SJCRH30 (cell line): ENCODE results near the gene MEX3D. TPM values are rescaled to one million over a fixed set of nuclear protein-coding genes. Genes with fewer than 3 reads are reported as not detected.
A peak's percentile ranks its signal among the peaks of the same experiment; 100 is the strongest.

Source experiments
- DNase-seq, 2 experiments: peaks; one replicate each; pipeline ENCODE4 v3.0.0-alpha.2; 2015 to 2020
- H3K27ac ChIP-seq: fragments of 250-450 bp; sonication (Bioruptor Pico); 2 replicates; pipeline ENCODE4 v1.5.1; 2020; ENCODE audit warnings: mild to moderate bottlenecking, moderate library complexity
- H3K27me3 ChIP-seq: fragments of 250-450 bp; sonication (Bioruptor Pico); 2 replicates; pipeline ENCODE4 v1.5.1; 2020; ENCODE audit warnings: mild to moderate bottlenecking, moderate library complexity
- H3K36me3 ChIP-seq: fragments of 250-450 bp; sonication (Bioruptor Pico); 2 replicates; pipeline ENCODE4 v1.5.1; 2020; ENCODE audit warnings: mild to moderate bottlenecking, moderate library complexity
- H3K4me1 ChIP-seq: fragments of 250-450 bp; sonication (Bioruptor Pico); 2 replicates; pipeline ENCODE4 v1.5.1; 2020; ENCODE audit warnings: mild to moderate bottlenecking, moderate library complexity
- H3K4me3 ChIP-seq: fragments of 250-450 bp; sonication (Bioruptor Pico); 2 replicates; pipeline ENCODE4 v1.5.1; 2020; ENCODE audit warnings: mild to moderate bottlenecking, moderate library complexity
- H3K9me3 ChIP-seq: fragments of 250-450 bp; sonication (Bioruptor Pico); replicated peaks from 2 replicates; pipeline ENCODE4 v1.5.1; 2020; ENCODE audit warnings: mild to moderate bottlenecking, moderate library complexity
- total RNA-seq: library from RNA; depleted of rRNA; stranded (reverse); fragments of >200 nt; shearing (Covaris generic); gene quantifications from 2 replicates; pipeline ENCODE4 v1.2.3, GENCODE V29; 2014

The MEX3D gene
- total RNA-seq, 1 experiment from 2014 or later, result 47.5 TPM

DNA sequence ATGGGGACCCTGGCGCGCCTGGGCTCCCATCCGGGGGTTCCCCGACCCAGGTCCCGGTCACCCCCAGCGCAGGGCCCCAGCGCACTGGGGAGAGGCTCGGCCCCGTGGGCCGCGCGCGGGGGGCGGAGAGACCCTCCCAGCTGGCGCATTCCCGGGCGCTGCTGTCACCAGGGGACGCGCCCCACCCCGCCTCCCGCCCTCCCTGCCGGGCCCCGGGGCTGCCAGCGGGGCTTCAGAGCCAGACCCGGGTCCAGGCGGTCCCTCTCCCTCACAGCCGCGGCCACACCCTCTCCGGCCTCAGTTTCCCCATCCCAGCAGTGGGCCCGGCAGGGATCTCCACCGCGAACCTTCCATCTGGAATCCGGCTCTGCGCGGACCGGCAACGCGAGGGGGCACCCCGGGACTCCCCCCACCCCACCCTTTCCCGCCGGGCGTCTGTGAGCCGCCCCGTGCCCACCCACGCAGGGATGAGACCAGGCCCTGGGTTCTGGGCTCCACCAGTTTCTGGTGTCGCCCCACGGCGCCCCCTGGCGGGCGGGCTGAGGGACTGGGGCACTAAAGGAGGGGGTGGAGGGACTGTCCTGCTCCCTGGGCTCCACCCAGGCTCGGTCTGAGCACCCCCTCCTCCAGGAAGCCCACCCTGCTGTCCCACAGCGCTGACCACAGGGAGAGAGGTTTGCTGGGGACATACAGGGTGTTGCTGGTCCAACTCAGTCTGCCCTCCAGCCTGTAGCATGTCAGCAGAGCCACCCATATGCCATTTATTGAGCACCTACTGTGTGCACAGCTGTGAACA is 54.4 kb downstream of the MEX3D start:
- Histone ChIP-seq H3K27ac (no peak overlapping the region; the same call in 1 of the 2 replicates), H3K4me1 (peaks cover 17% of the 10 kb centered on the region; the same call in 1 of the 2 replicates), H3K4me3 (peak overlapping the region; percentile 56), H3K9me3 (no peaks in the 10 kb centered on the region), H3K36me3 (no peaks in the 10 kb centered on the region), H3K27me3 (no peaks in the 10 kb centered on the region)
- DNase-seq, result peak; percentile 61 to 62

DNA sequence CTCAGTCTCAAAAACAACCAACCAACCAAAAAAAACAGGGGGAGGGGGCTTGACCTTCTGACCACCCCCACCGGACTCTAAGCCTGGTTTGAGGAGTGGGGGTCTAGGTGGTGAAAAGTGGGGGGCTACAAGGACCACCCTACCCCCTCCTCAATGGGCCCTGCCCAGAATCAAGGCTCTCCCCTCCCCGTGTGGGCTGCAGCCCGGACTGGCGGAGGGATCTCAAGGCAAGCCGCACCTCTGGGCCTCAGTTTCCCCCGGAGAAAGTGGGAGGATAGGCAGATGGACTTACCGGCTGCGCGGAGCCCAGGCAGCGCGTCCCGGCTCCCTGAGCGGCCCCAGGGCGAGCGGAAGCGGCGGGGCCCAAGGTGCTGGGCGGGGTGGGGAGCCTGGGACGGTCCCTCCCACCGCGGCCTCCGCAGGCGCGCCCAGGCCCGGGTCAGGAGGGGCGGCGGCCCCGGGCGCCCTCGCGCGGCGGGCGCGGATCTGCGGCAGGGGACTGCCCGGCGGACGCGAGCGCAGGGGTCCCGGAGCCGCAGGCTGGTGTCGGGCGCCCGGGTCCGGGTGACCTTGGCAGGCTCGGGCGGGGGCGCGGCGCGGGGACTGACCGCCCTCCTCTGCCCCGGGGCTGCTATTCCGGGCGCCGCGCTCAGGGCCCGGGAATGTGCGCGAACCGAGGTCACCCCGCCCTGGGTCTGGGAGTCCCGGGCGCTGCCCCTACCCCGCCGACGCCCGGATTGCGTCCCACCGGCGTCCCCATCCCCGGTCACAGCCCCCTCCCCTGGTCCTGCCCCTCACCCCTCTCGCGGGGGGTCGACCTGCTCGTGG is 55.2 kb downstream of the MEX3D start, which contains the start of gene ADAMTSL5:
Gene ADAMTSL5 (minus strand): TSS at position 349 of the 828 bp plus-strand sequence. CDS start 2,076 bp downstream, outside the sequence.
- peak; percentile 57 to 69 for DNase-seq
- H3K9me3 ChIP-seq, result no peaks in the 10 kb centered on the region
- peak within 1 kb of the TSS; percentile 56 for H3K4me3 ChIP-seq
- no peaks in the 10 kb centered on the region for H3K36me3 ChIP-seq
- peaks cover 17% of the 10 kb centered on the region; the same call in 1 of the 2 replicates for H3K4me1 ChIP-seq
- no peaks in the 10 kb centered on the region for H3K27me3 ChIP-seq
- no peak within 1 kb of the TSS; the same call in 1 of the 2 replicates for H3K27ac ChIP-seq

DNA sequence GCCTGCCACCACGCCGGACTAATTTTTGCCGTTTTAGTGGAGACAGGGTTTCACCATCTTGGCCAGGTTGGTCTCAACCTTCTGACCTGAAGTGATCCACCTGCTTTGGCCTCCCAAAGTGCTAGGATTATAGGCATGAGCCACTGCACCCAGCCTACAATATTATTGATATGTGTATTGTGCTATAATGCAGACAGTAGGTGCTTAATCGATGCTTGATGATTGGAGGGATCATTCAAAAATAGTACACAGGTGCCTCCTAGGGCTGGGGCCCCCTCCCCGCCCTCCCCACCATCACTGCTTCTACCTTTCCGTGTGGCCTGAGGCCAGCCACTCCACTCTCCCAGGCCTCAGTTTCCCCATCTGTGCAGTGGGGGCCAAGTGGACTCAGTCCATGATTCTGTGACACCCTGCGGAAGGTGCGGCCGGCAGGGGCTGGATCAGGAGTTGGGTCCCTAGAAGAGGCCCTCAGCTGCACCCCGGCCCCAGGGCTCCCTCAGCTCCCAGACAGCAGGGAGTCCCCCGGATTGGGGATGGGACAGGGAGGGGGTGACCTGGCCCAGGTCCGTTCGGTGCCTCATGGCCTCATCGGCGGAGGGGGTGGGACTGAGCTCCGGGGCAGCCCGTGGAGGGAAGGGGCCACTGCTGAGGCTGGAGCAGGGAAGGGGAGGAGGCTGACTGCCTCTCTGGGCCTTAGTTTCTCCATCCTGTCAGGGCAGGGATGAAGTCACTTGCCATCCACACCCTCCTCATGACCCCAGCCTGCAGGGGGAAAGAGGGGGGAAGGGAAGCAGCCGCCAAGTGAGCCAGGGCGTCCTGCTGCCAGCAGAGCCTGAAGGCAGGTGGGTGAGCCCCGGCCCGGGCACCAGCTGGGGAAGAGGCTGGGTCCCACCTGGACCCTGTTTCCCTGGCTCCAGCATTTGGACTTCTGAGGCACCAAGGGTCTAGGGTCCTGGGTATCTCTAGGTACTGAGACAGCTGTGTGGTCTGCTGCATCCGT is 56.5 kb downstream of the MEX3D start:
- Histone ChIP-seq H3K36me3 (no peaks in the 10 kb centered on the region), H3K27me3 (no peaks in the 10 kb centered on the region), H3K4me3 (no peak overlapping the region), H3K27ac (no peak overlapping the region), H3K9me3 (no peaks in the 10 kb centered on the region), H3K4me1 (peaks cover 17% of the 10 kb centered on the region; the same call in 1 of the 2 replicates)
- no peak for DNase-seq

DNA sequence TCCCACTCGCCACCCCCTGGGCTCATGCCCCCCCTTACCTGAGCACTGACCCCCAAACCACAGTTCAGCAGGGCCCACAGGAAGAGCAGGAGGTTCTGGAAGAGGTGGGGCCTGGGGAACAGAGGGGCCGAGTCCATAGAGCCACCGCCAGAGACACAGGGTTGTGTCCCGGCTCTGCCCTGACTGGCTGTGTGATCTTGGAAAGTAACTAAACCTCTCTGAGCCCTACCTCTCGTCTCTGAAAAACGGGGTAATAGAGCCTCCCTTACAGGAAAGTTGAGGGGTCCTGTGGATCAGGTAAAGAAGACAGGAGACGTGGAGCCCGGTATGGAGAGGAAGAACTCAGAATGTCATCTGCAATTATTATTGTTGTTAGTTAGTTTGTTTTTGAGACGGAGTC is 57.3 kb downstream of the MEX3D start:
- no peak for DNase-seq
- Histone ChIP-seq H3K4me3 (no peak overlapping the region), H3K36me3 (no peaks in the 10 kb centered on the region), H3K27me3 (no peaks in the 10 kb centered on the region), H3K4me1 (peaks cover 17% of the 10 kb centered on the region; the same call in 1 of the 2 replicates), H3K27ac (no peak overlapping the region), H3K9me3 (no peaks in the 10 kb centered on the region)

DNA sequence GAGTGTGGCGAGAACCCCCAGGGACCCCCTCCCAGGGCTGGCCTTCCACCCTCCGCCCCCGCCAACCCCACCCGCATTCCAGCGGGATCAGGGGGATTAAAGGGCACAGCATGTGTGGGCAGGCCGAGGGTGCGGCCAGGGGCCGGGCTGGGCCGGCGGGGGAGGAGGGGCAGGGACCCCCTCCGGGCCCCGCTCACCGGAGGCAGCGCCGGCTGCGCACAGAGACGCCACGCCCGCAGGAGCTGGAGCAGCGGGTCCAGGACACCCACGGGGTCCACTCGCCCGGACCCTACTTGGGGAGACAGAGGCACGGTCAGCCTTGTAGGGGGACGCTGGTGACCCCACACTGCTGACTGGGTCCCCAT is 57.7 kb downstream of the MEX3D start:
- Histone ChIP-seq H3K4me1 (peaks cover 17% of the 10 kb centered on the region; the same call in 1 of the 2 replicates), H3K4me3 (no peak overlapping the region), H3K9me3 (no peaks in the 10 kb centered on the region), H3K36me3 (no peaks in the 10 kb centered on the region), H3K27ac (no peak overlapping the region), H3K27me3 (no peaks in the 10 kb centered on the region)
- peak; percentile 40 to 70 for DNase-seq

DNA sequence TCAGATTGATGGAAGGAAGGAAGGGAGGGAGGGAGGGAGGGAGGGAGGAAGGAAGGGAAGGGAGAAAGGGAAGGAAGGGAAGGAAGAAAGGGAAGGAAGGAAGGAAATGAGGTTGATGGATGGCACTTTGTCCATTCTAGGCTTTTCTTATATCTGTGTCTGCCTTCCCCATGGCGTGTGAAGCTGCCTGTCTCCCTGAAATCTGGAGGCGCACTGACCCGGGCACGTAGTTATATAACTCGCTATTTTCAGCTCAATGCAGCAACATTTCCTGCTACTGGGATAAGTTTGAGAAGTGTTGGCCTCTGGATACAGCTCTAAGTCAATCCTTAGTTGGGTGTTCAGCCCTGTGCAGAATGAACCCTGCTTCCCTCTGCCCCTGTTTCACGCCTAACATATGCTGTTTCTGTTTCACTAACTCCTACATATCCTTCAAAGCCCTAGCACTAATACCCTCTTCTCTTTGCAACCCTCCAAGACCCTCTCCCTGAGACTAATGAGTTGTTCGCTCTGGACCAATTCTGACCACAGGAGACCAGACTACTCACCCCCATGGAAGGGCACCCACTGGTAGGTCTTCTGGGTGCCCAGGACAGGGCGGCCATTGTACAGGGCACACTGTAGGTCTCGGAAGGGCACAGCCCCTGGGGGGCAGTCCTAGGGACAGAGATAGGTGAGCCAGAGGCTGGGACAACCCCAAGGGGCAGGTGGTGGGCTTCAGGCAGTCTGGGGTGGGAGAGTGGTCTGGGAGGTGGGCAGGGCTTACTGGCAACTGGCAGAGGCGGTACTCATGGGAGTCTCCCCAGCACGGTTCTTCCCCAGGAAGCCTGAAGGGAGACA is 58.3 kb downstream of the MEX3D start:
- Histone ChIP-seq H3K27me3 (no peaks in the 10 kb centered on the region), H3K27ac (no peak overlapping the region), H3K4me3 (no peak overlapping the region), H3K9me3 (no peaks in the 10 kb centered on the region), H3K36me3 (no peaks in the 10 kb centered on the region), H3K4me1 (peaks cover 17% of the 10 kb centered on the region; the same call in 1 of the 2 replicates)
- no peak for DNase-seq

DNA sequence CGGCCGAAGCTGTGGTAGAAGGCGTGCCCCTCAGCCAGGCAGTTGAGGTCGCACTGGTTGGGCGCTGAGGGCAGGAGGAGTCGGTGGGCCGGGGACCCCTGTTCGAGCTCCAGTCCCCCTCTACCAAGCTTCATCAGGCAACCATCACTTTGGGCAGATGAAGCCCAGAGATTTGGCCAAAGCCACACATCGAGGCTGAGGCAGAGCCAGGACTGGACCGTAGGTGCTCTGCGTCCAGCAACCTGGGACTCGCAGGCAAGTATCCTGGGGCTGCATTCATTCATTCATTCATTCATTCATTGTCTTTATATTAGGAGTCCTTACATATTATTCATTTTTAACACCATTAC is 59.6 kb downstream of the MEX3D start:
- Histone ChIP-seq H3K27ac (no peak overlapping the region), H3K27me3 (peaks cover 8% of the 10 kb centered on the region; the same call in 1 of the 2 replicates), H3K4me1 (peaks cover 17% of the 10 kb centered on the region; the same call in 1 of the 2 replicates), H3K4me3 (0 out of 2 replicates have a peak overlapping the region, but pooled peaks have one; percentile 17), H3K36me3 (no peaks in the 10 kb centered on the region), H3K9me3 (no peaks in the 10 kb centered on the region)
- no peak for DNase-seq

DNA sequence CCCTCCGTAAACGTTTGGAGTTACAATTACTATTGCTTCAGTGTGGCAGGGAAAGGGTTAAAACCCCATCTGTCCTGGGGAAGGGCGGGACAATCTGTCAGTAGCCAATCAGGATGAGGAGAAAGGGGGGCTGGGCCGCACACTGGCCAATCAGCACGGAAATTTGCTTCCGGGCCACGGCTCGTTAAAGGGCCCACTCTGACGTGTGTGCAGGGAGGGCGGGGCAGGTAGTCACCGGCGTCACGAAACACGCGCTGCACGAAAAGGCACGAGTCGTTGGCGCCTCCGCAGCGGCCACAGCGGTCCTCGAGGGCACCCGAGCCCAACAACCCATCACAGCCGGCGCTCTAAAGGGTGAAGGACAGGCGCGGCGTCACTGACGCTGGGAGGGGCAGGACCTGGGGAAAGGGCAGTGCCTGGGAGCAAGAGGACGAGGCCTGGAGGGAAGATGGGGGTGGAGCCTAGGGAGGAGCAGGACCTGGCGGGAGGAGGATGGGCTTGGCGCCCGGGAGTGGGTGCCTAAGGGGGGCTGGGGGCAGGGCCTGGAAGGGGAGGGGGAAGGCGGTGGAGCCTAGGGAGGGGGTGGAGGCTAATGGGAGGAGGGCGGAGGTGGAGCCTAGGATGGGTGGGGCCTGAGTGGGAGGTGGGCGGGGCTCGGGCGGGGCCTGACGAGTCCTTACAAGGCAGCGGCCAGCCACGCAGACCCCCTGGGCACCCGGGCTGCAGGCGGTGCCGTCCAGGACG is 60.2 kb downstream of the MEX3D start:
- Histone ChIP-seq H3K4me3 (peak overlapping the region; percentile 54), H3K4me1 (peaks cover 20% of the 10 kb centered on the region; the same call in 1 of the 2 replicates), H3K9me3 (no peaks in the 10 kb centered on the region), H3K27me3 (peaks cover 13% of the 10 kb centered on the region), H3K27ac (peak overlapping the region; percentile 19; the same call in 1 of the 2 replicates), H3K36me3 (no peaks in the 10 kb centered on the region)
- DNase-seq, result peak; percentile 95 to 97

DNA sequence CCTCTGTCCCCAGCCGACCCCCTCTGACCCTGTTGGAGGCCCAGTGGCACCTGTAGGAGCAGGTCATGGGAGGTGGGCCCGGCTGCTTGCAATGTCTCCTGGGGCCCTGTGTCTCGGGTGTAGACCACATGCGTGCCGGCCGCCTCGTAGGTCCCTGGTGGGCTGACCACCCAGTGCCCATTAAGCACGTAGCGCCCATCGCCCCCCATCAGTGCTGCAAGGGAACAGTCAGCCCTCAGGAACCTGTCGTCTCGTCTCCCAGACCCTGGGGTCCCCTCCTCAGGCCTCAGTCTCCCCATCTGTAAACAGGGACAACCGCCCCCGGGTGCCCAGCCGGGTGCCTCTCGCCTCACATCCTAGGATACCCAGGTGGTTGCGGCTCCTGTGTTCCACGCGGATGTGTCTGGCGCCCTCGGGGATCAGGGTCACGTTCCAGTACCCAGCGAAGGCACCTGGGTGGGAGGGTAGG is 60.9 kb downstream of the MEX3D start:
- Histone ChIP-seq H3K36me3 (no peaks in the 10 kb centered on the region), H3K9me3 (no peaks in the 10 kb centered on the region), H3K27me3 (peaks cover 19% of the 10 kb centered on the region), H3K4me3 (no peak overlapping the region), H3K27ac (no peak overlapping the region), H3K4me1 (peaks cover 17% of the 10 kb centered on the region; the same call in 1 of the 2 replicates)
- no peak for DNase-seq

DNA sequence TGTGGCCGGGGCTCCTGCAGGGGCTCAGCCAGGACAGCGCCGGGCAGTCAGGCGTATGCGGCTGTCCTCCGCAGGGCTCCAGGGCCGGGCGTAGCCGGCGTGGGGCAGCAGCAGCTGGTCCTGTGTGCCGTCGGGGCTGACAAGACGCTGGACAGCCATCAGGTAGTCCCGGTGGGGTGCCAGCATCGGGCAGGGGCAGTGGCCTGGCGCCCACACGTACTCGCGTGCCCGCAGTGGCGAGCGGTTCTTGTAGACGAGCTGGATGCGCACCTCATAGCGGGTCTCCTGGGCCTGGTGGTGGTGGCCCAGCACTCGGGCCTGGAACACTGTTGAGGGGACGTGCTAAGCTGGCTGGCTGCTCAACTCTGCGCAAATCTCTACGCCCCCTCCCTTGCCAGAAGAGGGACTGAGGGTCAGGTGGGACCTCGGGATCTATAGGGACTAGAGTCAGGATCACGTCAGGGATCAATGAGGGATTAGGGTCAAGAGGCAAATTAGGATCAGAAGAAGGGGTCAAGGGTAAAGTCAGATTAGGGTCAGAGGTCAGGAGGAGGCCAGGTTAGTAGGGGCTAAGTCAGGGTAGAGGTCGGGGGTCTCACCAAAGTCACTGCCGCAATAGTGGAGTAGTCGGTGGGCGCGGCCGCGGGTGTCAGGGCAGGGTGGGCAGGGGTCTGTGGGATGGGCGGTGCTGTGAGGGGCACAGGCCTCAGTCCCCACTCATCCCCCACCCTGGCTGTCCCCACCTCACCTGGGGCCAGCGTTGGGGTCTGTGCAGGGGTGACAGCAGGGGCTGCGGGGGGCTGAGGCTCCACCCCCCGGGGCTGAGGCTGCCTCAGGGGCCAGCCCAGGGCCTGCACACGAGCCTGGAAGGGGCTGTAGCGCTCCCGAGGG is 61.9 kb downstream of the MEX3D start:
- H3K27me3 ChIP-seq, result peaks cover 27% of the 10 kb centered on the region
- H3K36me3 ChIP-seq, result no peaks in the 10 kb centered on the region
- H3K4me1 ChIP-seq, result peaks cover 14% of the 10 kb centered on the region; the same call in 1 of the 2 replicates

DNA sequence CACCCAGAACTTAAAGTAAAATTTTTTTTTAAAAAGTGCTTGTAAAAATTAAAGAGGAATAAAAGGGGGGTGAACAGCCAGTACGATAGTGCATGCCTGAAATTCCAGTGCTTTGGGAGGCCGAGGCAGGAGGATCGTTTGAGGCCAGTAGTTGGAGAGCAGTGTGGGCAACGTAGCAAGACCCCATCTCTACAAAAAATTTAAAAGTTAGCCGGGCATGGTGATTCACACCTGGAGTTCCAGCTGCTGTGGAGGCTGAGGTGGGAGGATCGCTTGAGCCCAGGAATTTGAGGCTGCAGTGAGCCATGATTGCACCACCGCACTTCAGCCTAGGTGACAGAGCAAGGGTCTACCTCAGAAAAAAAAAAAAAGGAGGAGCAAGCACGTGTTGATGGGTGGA is 63.1 kb downstream of the MEX3D start:
- peaks cover 8% of the 10 kb centered on the region; the same call in 1 of the 2 replicates for H3K4me1 ChIP-seq
- peaks cover 30% of the 10 kb centered on the region for H3K27me3 ChIP-seq
- H3K9me3 ChIP-seq, result no peaks in the 10 kb centered on the region
- H3K36me3 ChIP-seq, result no peaks in the 10 kb centered on the region
- no peak overlapping the region for H3K27ac ChIP-seq
- H3K4me3 ChIP-seq, result no peak overlapping the region
- no peak for DNase-seq

More for the DNA sequence above, 61.9 kb downstream of the MEX3D start:
- H3K4me3 ChIP-seq, result no peak overlapping the region
- H3K27ac ChIP-seq, result no peak overlapping the region
- no peaks in the 10 kb centered on the region for H3K9me3 ChIP-seq
- DNase-seq, result no peak
